ENCODE results near the gene LLGL2.

The LLGL2 gene

GRCh38 chr17:75491680-75492079 lies 33.8 kb upstream of the LLGL2 start:
- no peak for DNase-seq (ENCODE audit: low spot score)

GRCh38 chr17:75492555-75493168 lies 32.8 kb upstream of the LLGL2 start:
- DNase-seq (ENCODE audit: low spot score) = no peak

GRCh38 chr17:75493476-75494129 lies 31.9 kb upstream of the LLGL2 start:
- DNase-seq (ENCODE audit: low spot score) = no peak

- DNase-seq (ENCODE audit: low spot score) = no peak
Measured at GRCh38 chr17:75494326-75494877, 31.1 kb upstream of the LLGL2 start.

- DNase-seq (ENCODE audit: low spot score) = no peak
Measured at GRCh38 chr17:75496005-75496404, 29.5 kb upstream of the LLGL2 start.

- DNase-seq (ENCODE audit: low spot score) = no peak
Measured at GRCh38 chr17:75498039-75498725, 27.3 kb upstream of the LLGL2 start.

- DNase-seq (ENCODE audit: low spot score) = no peak
Measured at GRCh38 chr17:75498726-75499213, 26.7 kb upstream of the LLGL2 start.

- no peak for DNase-seq (ENCODE audit: low spot score)
Measured at GRCh38 chr17:75499313-75500022, 26.0 kb upstream of the LLGL2 start.

- DNase-seq (ENCODE audit: low spot score) = no peak
Measured at GRCh38 chr17:75500419-75501216, 24.9 kb upstream of the LLGL2 start.

GRCh38 chr17:75501378-75502071 lies 24.0 kb upstream of the LLGL2 start:
- DNase-seq (ENCODE audit: low spot score) = peak; percentile 89

GRCh38 chr17:75502072-75502720 lies 23.3 kb upstream of the LLGL2 start:
- DNase-seq (ENCODE audit: low spot score) = no peak

GRCh38 chr17:75502721-75503329 lies 22.7 kb upstream of the LLGL2 start:
- DNase-seq (ENCODE audit: low spot score) = no peak

- DNase-seq (ENCODE audit: low spot score) = no peak
Measured at GRCh38 chr17:75503337-75503950, 22.1 kb upstream of the LLGL2 start.

- no peak for DNase-seq (ENCODE audit: low spot score)
Measured at GRCh38 chr17:75503976-75504346, 21.5 kb upstream of the LLGL2 start.

GRCh38 chr17:75504347-75505151 lies 20.9 kb upstream of the LLGL2 start:
- no peak for DNase-seq (ENCODE audit: low spot score)

GRCh38 chr17:75505152-75505409 lies 20.4 kb upstream of the LLGL2 start:
- no peak for DNase-seq (ENCODE audit: low spot score)

GRCh38 chr17:75505640-75506039 lies 19.9 kb upstream of the LLGL2 start:
- DNase-seq (ENCODE audit: low spot score) = no peak

- no peak for DNase-seq (ENCODE audit: low spot score)
Measured at GRCh38 chr17:75506134-75506533, 19.4 kb upstream of the LLGL2 start.

- no peak for DNase-seq (ENCODE audit: low spot score)
Measured at GRCh38 chr17:75506888-75507287, 18.6 kb upstream of the LLGL2 start.
